Adrenal gland (tissue), 12 donors: ENCODE data around the gene DLG2. TPM values are rescaled to one million over a fixed set of nuclear protein-coding genes. Genes with fewer than 3 reads are reported as not detected.

Experiments
- DNase-seq, 7 donors: peaks; one replicate each; pipeline ENCODE4 v3.0.0-alpha.2; 2019 to 2020
- H3K27ac ChIP-seq, 5 donors: fragments of 200-600 bp; sonication (generic) in 4 of 5; 1 replicate in 3 of 5; 2 replicates in 2 of 5; pipeline versions ENCODE4 v1.5.1 to v1.8.0; 2016 to 2020; ENCODE audit warnings: mild to moderate bottlenecking in 1 of 5
- H3K27me3 ChIP-seq: fragments of 200-600 bp; 2 replicates; pipeline ENCODE4 v1.8.0; 2021
- H3K36me3 ChIP-seq, 2 donors: fragments of 200-600 bp; replicated peaks in 1 of 2; 1 replicate in 1 of 2; 2 replicates in 1 of 2; pipeline versions ENCODE4 v1.5.1 to v1.8.0; 2018 to 2022
- H3K4me1 ChIP-seq, 2 donors: fragments of 200-600 bp; replicated peaks in 1 of 2; 1 replicate in 1 of 2; 2 replicates in 1 of 2; pipeline versions ENCODE4 v1.5.1 to v1.8.0; 2018 to 2021
- H3K4me3 ChIP-seq, 4 donors: fragments of 200-600 bp; sonication (generic) in 3 of 4; one replicate each; pipeline ENCODE4 v1.5.1; 2016 to 2018
- H3K9me3 ChIP-seq, 3 donors: fragments of 200-600 bp; sonication (generic) in 1 of 3; replicated peaks in 1 of 3; 1 replicate in 2 of 3; 2 replicates in 1 of 3; pipeline versions ENCODE4 v1.5.1 to v1.8.0; 2016 to 2021
- CTCF ChIP-seq, 6 experiments: fragments of 450-650 bp in 4 of 6; fragments of 200-600 bp in 2 of 6; sonication (generic) in 1 of 6; IDR thresholded peaks; 1 replicate in 5 of 6; 2 replicates in 1 of 6; pipeline versions ENCODE4 v1.5.1 to v1.8.0; 2016 to 2021; ENCODE audit warnings: antibody characterized with exemption in 6 of 6, mild to moderate bottlenecking in 2 of 6, moderate library complexity in 1 of 6
- POLR2A ChIP-seq, 2 donors: fragments of 450-650 bp; IDR thresholded peaks; one replicate each; pipeline ENCODE4 v1.6.1; 2017; ENCODE audit warnings: antibody characterized with exemption in 2 of 2, mild to moderate bottlenecking in 2 of 2, moderate library complexity in 1 of 2
- WGBS, 4 donors: extraction: QIAGEN DNeasy Blood & Tissue Kit in 2 of 4; methylation state at CpG; one replicate each; pipeline versions ENCODE4 v1.1.5 to v1.1.7; 2013 to 2017; 5-methylcytosine and 5-hydroxymethylcytosine counted together
- intact Hi-C, 2 donors: fragments of 100-400 bp; cut with DNase I; formaldehyde crosslinking; loops; one replicate each; pipeline versions ENCODE4 v1.14.1 to v1.15.0; 2022 to 2023
- polyA plus RNA-seq, 3 donors: library from polyadenylated mRNA; stranded (reverse); fragments of 200-250 nt in 2 of 3; fragments of 350-450 nt in 1 of 3; fragmentation: Illumina TruSeq in 1 of 3; extraction: RNeasy Lipid Tissue Mini Kit (QIAGEN cat#74804) in 1 of 3; gene quantifications; one replicate each; pipeline ENCODE4 v1.2.3, GENCODE V29; 2013 to 2014
- total RNA-seq, 9 donors: library from RNA; depleted of rRNA in 4 of 9; stranded (reverse); fragments of >200 nt in 4 of 9; fragments of 120-200 nt in 1 of 9; fragmentation: NEBNext Ultra II Directional in 1 of 9; extraction: Animal tissue kit (Norgen Biotek cat#: 25700) in 1 of 9; gene quantifications; one replicate each; pipeline versions ENCODE4 v1.1.0 to v1.2.4, GENCODE V29; 2013 to 2023
- donor health status: healthy with polysubstance abuse.
- donor health status: Bipolar disorder and iron deficiency.
- donor health status: DM: yes; HTN: yes; CAD: no.
- donor health status: DM: no; HTN: no; CAD: no.
- donor health status: DM: no; HTN: no; CAD: no.
- donor health status: DM: yes; HTN: yes; CAD: no.

Gene DLG2
- total and polyA plus RNA-seq, 12 donors, result 8.3 to 101 (median 37.5) TPM

GRCh38 chr11:84819128-84819527, 808.0 kb downstream of the DLG2 start:
- WGBS, 4 donors, result 41 to 77% (median 51%) methylated on average over 1 of the region's 1 CpG

GRCh38 chr11:84817998-84818397, 809.1 kb downstream of the DLG2 start:
- no peak for TF ChIP-seq CTCF (IDR thresholded peaks at IDR 0.05)
- TF ChIP-seq POLR2A (IDR thresholded peaks at IDR 0.05), result no peak
- DNase-seq, result no peak
- Histone ChIP-seq H3K4me3 (no peak overlapping the region), H3K27me3 (no peaks in the 10 kb centered on the region), H3K4me1 (no peaks in the 10 kb centered on the region), H3K36me3 (no peaks in the 10 kb centered on the region), H3K27ac (no peak overlapping the region), H3K9me3 (no peaks in the 10 kb centered on the region)
- intact Hi-C loops, result no loop called here
- WGBS, 4 donors, result 43 to 49% (median 47%) methylated on average over 3 of the region's 3 CpGs

More at GRCh38 chr11:84819128-84819527, 808.0 kb downstream of the DLG2 start:
- Histone ChIP-seq H3K4me1 (no peaks in the 10 kb centered on the region), H3K27me3 (no peaks in the 10 kb centered on the region), H3K9me3 (no peaks in the 10 kb centered on the region), H3K36me3 (no peaks in the 10 kb centered on the region), H3K27ac (no peak overlapping the region), H3K4me3 (no peak overlapping the region)
- no peak for DNase-seq
- intact Hi-C loops, result no loop called here
- TF ChIP-seq POLR2A (IDR thresholded peaks at IDR 0.05) (no peak), CTCF (IDR thresholded peaks at IDR 0.05) (no peak)

GRCh38 chr11:84812471-84812969, 814.6 kb downstream of the DLG2 start:
- no peak for DNase-seq
- no peak overlapping the region for H3K27ac ChIP-seq
- no peaks in the 10 kb centered on the region for H3K4me1 ChIP-seq
- H3K36me3 ChIP-seq, result no peaks in the 10 kb centered on the region
- intact Hi-C loops, result no loop called here
- peaks cover 0 to 9% (median 0%) of the 10 kb centered on the region in 3 donors for H3K9me3 ChIP-seq
- WGBS, 4 donors, result 60 to 74% (median 63%) methylated on average over 3 of the region's 3 CpGs
- H3K4me3 ChIP-seq, result no peak overlapping the region
- no peaks in the 10 kb centered on the region for H3K27me3 ChIP-seq
- TF ChIP-seq POLR2A (IDR thresholded peaks at IDR 0.05) (no peak), CTCF (IDR thresholded peaks at IDR 0.05) (no peak)

- no peaks in the 10 kb centered on the region for H3K36me3 ChIP-seq
- peaks cover 0 to 22% (median 0%) of the 10 kb centered on the region in 3 donors for H3K9me3 ChIP-seq
- no peak overlapping the region for H3K27ac ChIP-seq
- WGBS, 4 donors, result 82 to 90% (median 86%) methylated on average over 2 of the region's 2 CpGs
- DNase-seq, result no peak
- no peak overlapping the region for H3K4me3 ChIP-seq
- no peak for TF ChIP-seq POLR2A (IDR thresholded peaks at IDR 0.05)
- TF ChIP-seq CTCF (IDR thresholded peaks at IDR 0.05), result no peak
- no peaks in the 10 kb centered on the region for H3K4me1 ChIP-seq
- H3K27me3 ChIP-seq, result no peaks in the 10 kb centered on the region
- intact Hi-C loops, result no loop called here
Measured at GRCh38 chr11:84806354-84806753, 820.8 kb downstream of the DLG2 start.
